GM18498 (cell line): ENCODE data around the gene CAPRIN2.

ENCODE experiments used
- ATAC-seq: cut with Tn5 transposase; IDR thresholded peaks from one replicate; pipeline ENCODE4 v1.9.1; 2021; ENCODE audit warnings: mild to moderate bottlenecking, moderate library complexity; ENCODE audit not compliant: unreplicated experiment

CAPRIN2 gene

GRCh38 chr12:30707613-30708342 is 47.0 kb downstream of the CAPRIN2 start:
- no peak for ATAC-seq

- ATAC-seq = no peak
Measured at GRCh38 chr12:30706476-30706875, 48.3 kb downstream of the CAPRIN2 start.

GRCh38 chr12:30701056-30701455 is 53.7 kb downstream of the CAPRIN2 start:
- no peak for ATAC-seq

- ATAC-seq = no peak
Measured at GRCh38 chr12:30700216-30700900, 54.4 kb downstream of the CAPRIN2 start.

GRCh38 chr12:30698346-30698745 is 56.4 kb downstream of the CAPRIN2 start:
- ATAC-seq = no peak

- no peak for ATAC-seq
Measured at GRCh38 chr12:30696943-30697342, 57.8 kb downstream of the CAPRIN2 start.

- ATAC-seq = no peak
Measured at GRCh38 chr12:30696486-30696885, 58.3 kb downstream of the CAPRIN2 start.

- ATAC-seq = peak; percentile 38
Measured at GRCh38 chr12:30696103-30696408, 58.7 kb downstream of the CAPRIN2 start.

GRCh38 chr12:30695199-30696102 is 59.3 kb downstream of the CAPRIN2 start, which contains the start of gene IPO8:
TSS of gene IPO8 (minus strand) at chr12:30695869. CDS start at chr12:30695647, 222 bp downstream.
- peak; percentile 85 for ATAC-seq

- peak; percentile 34 for ATAC-seq
Measured at GRCh38 chr12:30694412-30695198, 60.1 kb downstream of the CAPRIN2 start.

- ATAC-seq = no peak
Measured at GRCh38 chr12:30692470-30692869, 62.3 kb downstream of the CAPRIN2 start.

- ATAC-seq = no peak
Measured at GRCh38 chr12:30691122-30691879, 63.5 kb downstream of the CAPRIN2 start.

- ATAC-seq = no peak
Measured at GRCh38 chr12:30687265-30687986, 67.3 kb downstream of the CAPRIN2 start.

- no peak for ATAC-seq
Measured at GRCh38 chr12:30679241-30679640, 75.5 kb downstream of the CAPRIN2 start.

GRCh38 chr12:30678221-30678620 is 76.5 kb downstream of the CAPRIN2 start:
- no peak for ATAC-seq

- ATAC-seq = no peak
Measured at GRCh38 chr12:30661210-30661609, 93.5 kb downstream of the CAPRIN2 start.
